HG02678 (cell line): Measurements from ENCODE around the gene CHERP.
A peak's percentile ranks its signal among the peaks of the same experiment; 100 is the strongest.

Experiments used
- ATAC-seq: cut with Tn5 transposase; IDR thresholded peaks from one replicate; pipeline ENCODE4 v1.9.1; 2021; ENCODE audit warnings: mild to moderate bottlenecking, moderate library complexity; ENCODE audit not compliant: unreplicated experiment

The CHERP gene, protein sequence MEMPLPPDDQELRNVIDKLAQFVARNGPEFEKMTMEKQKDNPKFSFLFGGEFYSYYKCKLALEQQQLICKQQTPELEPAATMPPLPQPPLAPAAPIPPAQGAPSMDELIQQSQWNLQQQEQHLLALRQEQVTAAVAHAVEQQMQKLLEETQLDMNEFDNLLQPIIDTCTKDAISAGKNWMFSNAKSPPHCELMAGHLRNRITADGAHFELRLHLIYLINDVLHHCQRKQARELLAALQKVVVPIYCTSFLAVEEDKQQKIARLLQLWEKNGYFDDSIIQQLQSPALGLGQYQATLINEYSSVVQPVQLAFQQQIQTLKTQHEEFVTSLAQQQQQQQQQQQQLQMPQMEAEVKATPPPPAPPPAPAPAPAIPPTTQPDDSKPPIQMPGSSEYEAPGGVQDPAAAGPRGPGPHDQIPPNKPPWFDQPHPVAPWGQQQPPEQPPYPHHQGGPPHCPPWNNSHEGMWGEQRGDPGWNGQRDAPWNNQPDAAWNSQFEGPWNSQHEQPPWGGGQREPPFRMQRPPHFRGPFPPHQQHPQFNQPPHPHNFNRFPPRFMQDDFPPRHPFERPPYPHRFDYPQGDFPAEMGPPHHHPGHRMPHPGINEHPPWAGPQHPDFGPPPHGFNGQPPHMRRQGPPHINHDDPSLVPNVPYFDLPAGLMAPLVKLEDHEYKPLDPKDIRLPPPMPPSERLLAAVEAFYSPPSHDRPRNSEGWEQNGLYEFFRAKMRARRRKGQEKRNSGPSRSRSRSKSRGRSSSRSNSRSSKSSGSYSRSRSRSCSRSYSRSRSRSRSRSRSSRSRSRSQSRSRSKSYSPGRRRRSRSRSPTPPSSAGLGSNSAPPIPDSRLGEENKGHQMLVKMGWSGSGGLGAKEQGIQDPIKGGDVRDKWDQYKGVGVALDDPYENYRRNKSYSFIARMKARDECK

DNA sequence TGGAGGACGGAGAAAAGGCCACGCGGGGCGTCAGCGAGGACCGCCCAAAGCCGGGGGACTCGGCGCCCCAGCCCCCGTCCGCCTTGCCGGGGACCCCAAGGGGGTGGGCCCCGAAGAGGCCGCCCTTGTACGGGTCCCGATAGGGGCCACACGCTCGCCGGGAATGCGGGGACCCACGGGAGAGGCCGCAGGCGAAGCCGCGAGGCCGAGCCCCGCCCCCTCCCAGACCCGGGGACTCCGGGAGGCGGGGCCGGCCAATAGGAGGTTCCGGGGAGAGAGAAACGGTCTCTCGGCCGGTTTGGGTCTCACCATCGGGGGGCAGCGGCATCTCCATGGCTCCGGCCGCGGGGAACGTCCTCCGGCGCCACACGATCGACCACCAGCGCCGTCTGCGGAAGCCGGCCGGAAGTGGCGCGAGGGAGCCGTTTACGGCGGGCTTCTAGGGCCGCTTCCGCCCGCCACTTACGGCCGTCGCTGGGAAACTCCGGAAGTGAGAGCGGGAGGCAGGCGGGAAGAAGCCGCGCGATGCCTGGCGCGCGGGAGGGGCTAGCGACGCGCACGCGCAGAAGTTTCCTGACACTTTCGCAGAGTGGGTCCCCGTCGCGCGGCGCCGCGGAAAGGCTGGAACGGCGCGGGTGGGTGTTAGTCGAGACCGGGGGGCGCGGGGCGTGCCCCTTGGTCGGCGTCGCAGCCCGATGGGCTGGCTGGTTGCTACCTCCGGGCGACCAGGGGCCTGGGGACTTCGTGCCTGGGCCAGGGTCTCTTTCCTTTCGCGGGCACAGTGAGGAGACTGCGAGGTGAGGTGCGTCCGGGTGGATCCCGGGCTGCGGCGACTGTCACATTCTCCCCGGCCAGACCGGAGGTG, at the start of gene CHERP:
CHERP (minus strand) TSS at position 393 of the 865 bp plus-strand sequence; CDS start at position 334, 59 bp downstream.
- ATAC-seq: peak; percentile 82

DNA sequence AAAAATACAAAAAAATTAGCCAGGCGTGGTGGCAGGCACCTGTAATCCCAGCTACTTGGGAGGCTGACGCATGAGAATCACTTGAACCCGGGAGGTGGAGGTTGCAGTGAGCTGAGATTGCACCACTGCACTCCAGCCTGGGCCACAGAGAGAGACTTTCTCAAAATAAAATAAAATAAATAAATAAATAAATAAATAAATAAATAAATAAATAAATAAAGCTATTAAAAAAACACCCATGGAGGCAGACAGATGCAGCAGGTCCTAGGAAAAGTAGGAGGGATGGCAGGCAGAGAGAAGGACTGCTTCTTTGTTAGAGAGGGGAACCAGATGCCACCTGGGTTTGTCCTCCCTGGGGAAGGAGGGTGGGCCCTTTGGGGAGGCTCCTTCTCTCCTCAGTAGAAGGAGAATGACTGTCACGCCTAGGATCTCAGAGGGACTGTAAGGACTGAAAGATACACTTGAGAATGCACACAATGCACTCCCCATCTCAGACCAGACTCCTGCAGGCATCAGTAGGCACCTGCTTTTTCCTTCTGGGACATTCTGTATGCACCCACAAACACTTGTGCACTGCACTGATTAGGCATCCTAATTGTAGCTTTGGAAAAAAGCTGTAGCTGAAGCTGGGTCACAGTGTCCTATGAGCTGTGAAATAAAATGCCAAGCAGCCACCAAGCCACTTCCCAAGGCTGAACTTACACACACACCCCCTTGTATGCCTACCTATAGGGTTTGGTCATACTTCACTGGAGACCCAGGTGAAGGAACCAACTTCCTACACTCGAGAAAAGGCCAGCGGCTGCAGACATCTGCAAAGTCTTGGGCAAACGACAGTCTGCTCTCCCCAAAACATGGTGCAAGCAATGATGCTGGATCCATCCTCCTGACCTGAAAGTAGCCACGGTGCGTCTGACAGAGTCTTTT, 48.9 kb upstream of the CHERP start:
- no peak for ATAC-seq

DNA sequence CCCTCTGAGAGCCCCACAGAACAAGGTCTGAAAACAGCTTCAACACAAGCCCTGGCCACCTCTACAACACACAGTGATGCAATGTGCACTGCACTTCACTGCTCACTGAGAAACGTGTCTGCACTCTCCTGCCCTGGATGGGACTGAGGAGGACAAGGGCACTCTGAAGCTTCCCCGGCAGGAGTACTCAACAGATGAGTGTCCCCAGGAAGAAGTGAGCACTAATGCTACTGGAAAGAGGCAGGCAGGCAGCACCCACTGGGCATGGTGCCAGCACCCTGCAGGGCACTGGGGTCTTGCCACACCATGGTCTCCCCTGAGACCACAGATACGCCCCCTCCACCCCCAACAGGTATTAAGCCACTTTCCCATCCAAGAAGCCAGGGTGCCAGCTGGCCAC, 47.7 kb upstream of the CHERP start:
- ATAC-seq: no peak

DNA sequence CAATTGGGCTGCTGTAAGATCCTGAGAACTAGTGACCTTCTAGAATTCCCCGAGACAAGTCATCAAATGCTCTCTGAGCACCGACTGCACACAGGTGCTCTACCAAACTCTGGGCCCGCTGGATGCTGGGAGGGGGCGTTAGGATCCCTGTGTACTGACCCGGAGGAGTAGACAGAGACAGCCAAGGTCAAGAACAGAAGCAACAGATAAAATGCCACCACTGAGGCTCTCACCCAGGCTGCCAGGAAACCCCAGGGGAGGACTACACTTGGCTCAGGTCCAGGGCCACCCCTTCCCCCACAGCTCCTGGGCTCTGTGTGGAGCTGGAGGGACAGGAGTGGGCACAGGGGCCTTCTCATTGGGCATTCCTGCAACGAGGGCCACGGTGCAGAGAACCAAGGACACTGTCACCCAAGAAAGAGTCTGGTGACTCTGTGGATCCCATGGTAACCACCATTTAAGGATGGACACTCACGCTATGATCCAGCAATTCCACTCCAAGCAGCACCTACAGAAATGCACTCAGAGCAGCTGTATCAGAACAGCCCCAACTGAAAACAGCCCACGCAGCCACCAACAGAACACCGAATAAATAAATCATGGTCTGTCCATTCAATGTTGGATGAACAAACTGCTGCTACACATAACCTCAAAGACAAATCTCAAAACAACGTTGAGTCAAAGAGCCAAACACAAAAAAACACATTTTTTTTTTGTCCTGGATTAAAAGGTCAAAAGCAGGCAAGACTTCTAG, 46.8 kb upstream of the CHERP start:
- no peak for ATAC-seq

DNA sequence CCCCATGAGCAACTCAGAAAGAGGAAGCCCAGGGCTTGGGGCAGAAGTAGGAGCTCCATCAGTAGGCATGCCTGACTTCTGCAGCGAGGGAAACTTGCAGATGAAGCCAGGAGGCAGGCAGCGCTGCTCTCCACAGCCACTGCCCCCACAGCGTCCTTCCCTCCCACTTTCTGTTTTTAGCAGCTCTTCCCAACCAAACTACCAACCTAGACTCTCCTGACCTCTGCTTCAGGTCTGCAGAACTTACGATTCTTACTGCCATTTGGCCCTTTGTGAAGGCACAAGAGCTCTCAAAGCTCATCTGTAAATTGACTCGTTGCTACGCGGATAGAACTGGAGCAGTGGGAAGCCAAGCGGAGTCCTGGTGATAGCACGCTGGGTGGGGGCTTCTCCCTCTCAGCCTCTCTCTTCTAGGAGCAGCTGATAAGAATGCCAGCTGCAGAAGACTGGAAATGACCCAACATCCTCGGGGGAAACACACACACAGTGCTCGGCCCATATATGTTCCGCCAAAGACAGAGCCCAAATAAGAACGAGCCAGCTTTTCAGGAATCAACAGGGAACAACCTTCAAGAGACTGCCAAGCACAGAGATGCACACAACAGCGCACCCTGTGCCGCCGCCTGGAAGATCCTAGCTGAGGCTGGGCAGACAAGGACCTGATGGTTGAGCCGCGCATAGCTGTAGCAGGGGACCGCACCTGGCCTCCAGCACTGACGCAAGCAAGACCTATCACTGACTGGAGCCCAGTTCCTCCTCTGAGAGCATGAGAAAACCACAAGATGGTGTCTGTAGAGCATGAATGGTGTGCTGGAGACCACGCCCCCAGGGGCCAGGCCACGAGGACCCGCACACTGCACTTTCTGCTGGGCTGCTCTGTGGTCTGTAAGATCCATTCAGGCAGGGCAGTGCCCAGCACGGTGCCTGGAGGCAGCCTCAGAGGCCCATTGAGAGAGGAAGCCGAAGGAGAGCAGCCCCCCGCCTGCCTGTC, 45.9 kb upstream of the CHERP start:
- peak; percentile 46 for ATAC-seq

DNA sequence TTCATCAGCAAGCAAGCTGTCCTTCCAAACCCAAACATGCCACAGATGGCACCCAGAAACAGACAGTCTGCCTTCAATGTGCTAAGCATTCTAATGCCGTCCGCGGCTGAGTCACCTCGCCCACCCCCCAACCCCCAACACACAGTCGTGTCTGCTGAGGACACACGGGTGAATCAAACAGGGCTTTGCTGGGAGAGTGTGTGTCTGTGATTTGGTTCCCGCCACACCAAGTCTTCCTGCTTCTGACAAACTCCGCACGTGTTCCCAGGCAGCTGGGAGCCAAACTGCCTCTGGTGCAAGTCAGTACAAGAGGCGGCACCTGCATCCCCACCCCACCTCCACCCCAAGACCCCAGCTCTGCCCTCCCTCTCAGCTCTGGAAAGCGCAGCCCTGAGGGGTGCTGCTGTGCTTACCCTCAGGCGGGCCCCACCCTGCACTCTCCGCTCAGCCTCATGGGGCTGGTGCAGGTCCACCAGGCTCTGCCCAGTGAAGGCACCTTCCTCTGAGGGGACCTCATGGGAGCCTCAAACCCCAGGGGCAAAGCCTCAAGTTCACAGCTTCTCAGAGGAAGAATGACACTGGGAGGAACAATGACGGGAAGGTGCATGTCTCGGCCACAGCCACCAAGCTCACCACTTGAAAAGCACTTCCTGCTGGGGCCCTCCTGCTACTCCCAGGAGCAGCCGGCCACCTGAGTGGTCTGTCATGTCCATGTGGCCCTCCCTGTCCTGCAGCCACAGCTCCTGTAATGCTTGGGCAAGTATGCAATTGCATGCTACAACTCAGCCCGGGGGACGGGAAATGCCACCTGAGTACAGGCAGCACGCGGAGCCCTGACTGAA, 45.0 kb upstream of the CHERP start:
- ATAC-seq: no peak

DNA sequence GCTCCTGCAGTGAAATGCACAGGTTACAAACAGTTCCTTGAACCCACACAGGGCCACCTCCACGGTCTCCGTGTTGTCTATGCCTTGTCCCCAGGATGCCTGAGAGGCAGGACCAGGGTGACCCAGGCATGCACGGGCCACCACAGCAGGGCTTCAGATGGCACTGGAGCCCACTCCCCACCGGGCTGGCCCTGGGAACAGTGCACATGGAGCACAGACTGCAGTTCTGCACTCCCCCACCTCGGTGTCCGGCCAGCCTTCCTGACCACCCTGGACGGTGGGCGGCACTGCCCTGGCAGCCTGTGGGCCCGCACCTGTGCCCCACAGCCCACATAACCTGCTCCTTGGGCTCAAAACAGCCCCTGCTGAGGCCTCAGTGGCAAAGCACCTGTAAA, 44.2 kb upstream of the CHERP start:
- no peak for ATAC-seq

DNA sequence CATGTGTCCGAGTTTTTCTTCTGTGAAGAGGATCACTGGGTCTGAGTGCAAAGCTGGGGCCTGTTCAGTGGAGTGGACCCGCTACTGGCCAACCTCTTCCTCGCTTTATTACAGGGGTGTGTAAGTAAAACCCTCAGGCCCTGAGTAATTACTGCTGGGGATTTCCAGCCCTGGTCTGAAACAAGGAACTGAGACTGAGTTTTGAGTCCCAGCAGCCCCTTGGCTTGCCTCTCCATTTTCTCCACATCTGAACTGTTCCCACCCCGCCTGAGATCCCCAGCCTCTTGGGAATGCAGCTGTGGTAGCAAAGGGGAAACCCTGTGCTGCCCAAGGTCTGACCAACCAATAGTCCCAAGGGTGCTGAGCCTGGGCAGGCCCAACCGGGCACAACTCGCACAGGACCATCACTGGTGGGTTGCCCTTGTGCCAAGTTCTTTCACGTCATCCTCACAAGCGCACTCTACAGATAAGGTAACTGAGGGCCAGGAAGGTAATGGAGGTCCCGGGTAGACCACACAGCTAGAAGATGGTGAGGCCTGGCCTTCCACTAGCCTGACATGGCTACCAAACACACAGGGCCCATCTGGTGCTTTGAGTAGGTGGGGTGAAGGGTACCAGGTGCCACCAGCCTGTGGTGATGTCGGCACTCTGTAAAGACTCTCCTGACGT, 43.7 kb upstream of the CHERP start:
- peak; percentile 38 for ATAC-seq

DNA sequence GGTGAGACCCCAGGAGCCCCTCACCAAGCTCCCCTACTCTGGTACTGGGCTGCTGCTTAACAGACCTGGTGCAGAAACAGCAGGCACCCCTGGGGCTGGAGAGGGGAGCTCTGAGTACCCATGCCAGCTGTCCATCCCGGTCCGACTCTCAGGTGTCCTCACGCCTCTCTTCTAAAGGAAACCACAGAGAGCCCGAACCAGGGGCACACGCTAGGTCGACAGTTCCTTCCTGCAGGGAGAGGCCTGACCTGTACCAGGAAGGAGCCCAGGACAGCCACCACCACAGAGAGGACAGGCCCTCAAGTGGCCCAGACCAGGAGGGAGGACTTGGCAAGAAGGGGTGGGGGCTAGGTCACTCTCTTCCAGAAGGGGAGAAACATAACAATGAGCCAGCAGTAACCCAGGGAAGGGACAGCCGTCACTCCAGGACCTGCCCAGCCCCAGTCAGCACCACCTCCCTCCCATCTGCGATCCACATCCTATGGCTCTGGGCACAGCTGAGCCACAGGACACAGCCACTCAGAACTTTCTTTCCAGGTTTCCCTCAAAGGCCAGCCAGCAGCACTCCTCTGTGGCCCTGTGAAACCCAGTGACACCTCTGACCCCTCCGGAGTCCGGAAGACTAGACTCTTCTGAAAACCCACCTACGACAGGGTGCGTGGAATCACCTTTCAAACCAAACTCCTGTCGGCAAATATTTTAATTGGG, 43.0 kb upstream of the CHERP start:
- no peak for ATAC-seq

DNA sequence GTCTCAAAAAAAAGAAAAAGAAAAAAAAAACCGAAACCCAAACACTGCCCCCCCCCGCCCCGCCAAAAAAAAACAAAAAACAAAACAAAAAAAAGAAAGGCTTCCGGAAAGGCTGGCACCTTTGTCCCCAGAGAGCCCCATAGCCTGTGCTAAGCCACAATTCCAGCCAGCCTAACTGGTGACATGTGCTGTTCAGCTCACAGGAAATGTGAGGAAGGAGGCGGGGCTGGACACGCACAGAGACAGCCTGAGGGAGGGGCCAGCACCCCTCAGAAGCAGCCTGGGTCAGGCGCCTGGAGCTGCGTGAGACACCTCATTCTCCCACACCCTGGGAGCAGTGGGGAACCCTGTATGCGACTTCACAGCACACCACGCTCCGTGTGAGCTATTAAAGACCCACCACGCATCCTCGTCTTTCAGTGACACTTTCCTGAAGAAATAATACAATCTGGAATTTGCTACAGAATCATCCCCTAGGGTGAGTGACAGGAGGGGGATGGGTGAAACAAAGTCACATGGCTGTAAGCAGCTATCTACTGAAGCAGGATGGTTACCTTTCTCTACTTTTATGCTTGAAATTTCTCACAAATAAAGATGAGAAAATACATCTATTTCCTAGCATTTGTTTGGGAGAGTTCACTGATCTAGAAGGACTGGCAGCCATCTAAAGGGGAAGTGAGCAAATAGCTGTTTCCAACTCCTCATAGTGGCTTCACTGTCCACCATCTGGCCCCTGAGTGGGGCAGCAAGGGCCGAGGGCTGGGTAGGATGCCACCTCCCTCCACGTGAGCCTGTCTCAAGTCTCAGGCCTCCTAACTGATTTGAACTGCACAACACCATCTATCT, 42.2 kb upstream of the CHERP start:
- ATAC-seq: peak; percentile 58

DNA sequence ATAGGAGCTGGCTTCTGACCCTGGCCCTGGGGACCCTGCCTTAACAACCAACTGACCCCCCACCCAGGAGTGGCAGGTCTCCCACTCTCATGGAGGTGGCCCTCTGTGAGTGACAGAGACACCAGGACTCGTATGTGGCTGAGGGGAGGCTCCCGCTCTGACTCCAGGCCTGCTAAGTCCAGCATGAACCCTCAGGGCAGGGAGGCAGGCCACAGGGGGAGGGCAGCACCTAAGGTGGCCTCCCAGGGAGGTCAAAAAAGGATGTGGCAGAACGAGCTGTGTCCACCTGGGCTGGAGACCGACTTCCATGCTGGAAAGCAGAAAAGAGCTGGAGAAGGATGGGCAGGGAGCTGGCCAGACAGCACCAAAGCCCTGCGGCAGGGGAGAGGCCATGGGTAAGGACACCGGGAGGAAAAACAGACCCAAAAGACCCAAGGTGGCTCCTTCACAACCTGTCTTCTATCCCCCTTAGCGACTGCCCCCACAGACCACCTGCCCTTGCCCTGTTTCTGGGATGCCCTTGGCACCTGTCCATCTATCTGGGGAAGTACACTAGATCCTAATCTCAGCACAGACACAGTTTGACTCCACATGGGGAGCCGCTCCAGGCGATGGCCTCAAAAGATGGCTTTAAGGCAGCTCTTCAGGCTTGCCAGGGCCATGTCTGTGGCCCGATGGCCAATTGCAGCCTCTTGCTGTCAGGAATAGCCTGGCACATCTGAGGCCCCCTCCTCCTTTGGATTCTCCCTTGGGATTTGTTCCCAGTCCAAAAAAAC, 40.4 kb upstream of the CHERP start:
- no peak for ATAC-seq

DNA sequence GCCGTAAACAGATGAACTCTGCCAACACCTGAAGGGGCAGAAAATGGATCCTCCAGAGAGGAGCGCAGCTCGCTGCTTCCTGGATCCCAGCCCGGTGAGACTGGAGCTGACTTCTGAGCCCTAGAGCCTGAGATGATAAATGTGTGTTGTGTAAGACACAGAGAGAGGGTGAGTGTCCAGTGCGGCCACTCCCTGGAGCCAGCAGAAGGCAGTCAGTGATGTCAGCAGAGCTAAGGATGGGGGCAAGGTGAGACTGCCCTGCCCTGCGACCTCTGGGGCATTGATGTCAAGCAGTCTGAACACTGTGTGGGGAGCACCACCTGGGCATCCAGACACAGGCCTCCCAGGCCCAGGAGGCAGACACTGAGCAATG, 39.7 kb upstream of the CHERP start:
- no peak for ATAC-seq

DNA sequence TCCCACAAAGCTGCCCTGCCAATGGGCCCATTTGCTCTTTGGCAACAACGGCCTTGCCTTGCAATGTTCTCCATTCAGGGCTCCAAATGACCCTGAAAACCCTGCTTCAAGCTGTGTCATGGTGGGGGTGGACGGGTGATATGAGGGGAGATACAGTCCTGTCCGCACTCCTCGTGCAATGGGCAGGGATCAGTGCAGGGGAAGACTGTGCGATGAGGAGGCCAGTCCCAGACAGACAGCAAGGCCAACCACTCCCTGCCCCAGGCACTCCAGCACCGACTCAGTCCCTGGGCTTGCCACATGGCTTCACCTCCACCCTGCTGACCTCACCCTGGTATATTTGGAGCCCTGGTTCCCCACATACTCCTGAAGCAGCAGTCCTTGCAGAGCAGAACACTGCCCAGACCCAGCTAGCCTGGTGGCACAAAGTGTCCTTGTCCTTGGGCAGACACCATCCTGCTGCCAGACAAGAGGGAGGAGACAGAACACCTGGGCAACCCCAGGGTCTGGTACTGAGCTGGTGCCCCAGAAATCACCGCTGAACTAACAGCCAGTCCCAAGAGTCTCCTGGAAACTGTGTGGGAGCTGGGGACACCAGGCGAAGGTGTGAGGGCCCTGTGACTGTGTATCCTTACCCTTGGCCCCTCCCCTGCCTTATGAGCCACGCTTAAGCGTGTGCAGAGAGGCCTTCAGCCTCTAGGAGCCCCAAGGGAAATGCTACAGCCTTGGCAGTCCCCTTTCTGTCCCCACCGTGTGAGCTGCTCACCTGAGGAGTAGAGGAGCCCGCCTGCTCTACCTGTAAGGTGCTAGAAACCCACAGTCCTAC, 39.1 kb upstream of the CHERP start:
- ATAC-seq: no peak
